GM12873 (cell line): ENCODE measurements around the gene CCR1.

ENCODE experiments used
- TF ChIP-seq, protein P1 (sequence below): IDR thresholded peaks from 2 replicates; pipeline ENCODE4 v1.5.1; 2012; ENCODE audit warnings: low read depth, mild to moderate bottlenecking, moderate library complexity, low read length, control low read depth; ENCODE audit not compliant: insufficient read depth; ENCODE audit errors: missing control alignments

CCR1 gene

DNA sequence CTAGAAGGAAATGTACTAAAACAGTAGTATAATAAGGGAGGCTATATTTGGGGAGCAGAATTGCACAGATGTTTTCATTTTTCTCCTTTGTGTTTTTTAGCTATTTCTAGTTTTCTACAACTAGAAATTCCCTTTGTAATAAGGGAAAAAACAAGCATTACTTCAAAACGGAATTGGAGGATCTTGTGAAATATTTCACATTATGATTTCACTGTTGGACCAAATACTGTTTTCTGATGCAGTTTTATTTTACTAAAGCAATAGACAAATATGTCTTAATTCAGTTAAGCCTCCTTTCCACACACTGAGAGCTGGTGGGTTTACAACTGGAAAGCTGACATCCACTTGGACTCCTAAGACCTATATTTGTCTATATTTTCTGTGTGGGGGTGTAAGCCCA lies 7.3 kb downstream of the CCR1 start:
- TF ChIP-seq, protein P1, sequence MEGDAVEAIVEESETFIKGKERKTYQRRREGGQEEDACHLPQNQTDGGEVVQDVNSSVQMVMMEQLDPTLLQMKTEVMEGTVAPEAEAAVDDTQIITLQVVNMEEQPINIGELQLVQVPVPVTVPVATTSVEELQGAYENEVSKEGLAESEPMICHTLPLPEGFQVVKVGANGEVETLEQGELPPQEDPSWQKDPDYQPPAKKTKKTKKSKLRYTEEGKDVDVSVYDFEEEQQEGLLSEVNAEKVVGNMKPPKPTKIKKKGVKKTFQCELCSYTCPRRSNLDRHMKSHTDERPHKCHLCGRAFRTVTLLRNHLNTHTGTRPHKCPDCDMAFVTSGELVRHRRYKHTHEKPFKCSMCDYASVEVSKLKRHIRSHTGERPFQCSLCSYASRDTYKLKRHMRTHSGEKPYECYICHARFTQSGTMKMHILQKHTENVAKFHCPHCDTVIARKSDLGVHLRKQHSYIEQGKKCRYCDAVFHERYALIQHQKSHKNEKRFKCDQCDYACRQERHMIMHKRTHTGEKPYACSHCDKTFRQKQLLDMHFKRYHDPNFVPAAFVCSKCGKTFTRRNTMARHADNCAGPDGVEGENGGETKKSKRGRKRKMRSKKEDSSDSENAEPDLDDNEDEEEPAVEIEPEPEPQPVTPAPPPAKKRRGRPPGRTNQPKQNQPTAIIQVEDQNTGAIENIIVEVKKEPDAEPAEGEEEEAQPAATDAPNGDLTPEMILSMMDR, result no peak

DNA sequence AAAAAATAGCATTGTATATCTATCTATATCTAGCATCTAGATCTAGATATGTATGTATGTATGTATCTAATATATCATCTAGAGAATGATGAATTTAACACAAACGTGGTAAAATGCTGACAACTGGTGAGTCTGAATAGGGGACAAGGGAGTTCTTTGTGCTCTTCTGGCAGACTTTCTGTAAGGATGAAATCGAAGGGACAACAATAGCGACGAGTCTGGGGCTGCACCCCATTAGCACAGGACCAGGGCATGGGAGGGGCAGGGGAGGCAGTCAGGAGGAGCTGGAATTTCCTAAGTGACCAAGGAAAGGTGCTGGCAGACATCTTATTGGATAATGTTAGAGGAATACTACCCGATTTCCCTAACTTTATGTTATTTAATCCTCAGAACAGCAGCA lies 7.9 kb downstream of the CCR1 start:
- TF ChIP-seq, protein P1, result no peak

DNA sequence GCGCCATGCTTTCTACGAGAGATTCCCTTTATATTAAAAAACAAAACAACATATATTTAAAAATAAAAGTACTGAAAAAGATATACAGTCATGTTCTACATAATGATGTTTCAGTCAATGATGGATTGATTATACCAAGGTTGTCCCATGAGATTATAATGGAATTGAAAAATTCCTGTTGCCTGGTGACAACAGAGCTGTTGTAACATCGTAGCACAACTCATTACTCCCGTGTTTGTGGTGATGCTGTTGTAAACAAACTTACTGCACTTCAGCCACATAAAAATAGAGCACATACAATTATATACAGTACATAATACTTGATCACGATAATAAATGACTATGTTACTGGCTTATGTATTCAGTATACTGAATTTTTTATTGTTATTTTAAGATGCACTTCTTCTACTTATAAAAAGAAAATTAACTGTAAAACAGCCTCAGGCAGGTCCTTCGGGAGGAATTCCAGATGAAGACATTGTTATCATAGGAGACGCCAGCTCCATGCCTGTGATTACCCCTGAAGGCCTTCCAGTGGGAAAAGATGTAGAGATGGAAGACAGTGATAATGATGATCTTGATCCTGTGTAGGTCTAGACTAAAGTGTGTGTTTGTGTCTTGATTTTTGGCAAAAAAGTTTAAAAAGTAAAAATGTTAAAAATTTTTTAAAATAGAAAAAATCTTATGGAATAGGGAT lies 11.7 kb downstream of the CCR1 start:
- TF ChIP-seq, protein P1, result no peak

DNA sequence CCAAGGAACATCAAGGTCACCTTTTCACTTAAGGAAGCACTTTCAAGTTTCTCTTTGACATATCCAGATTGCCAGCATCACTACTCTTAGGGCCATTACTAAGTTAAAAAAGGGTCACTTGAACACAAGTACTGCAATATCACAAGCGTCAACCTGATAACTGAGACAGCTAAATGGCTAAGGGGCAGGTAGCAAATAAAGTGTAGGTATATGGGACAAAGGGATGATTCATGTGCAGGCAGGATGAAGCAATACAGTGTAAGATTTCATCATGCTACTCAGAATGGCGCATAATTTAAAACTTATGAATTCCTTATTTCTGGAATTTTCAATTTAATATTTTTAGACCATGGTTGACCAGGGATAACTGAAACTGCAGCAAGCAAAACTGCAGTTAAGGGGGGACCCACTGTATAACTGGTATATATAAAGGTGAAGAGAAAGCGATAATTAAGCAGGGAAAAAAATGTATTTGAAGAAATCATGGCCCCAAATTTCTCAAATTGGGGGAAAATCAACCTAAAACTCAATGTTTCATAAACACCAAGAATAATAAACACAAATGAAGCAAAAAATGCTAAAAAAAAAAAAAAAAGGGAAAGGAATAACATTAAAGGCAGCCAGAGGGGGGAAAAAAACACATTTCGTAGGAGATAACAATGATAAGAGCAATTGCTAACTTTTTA lies 13.1 kb downstream of the CCR1 start:
- TF ChIP-seq, protein P1, result no peak

DNA sequence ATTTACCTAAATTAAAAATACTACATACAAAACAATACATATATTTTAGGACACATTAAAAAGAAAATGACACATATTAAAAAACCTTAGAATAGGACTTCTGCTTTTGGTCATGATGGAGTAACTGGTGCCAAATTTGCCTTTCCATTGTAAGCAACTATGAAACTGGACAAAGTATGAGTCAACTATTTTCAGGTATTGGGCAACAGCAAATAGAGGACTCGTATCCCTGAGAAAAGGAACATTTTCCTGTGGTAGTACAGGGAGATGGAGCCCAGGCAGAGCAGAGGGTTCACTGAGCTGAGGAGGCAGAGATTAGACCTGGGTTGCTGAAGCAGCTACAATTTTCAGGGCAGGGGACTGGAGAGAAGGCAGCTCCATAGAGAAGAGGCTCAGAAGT lies 14.7 kb downstream of the CCR1 start:
- TF ChIP-seq, protein P1, result no peak

DNA sequence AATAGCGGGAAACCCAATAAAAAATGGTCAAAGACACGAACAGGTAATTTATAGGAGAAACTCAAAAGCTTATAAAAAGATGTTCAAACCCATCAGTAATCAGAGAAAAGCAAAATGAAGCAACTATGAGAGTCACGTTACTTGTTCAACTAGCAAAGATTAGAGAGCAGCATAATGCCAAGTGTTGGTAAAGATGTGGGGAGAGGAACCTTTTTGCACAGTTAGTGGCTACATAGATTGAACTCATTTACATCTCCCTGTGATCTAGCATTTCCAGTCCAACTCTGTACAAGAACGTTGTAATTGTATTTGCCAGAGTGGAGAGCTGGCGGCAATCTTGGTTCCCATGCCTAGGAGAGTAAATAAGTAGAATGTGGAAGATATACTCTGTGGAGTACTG lies 15.2 kb downstream of the CCR1 start:
- TF ChIP-seq, protein P1, result no peak

DNA sequence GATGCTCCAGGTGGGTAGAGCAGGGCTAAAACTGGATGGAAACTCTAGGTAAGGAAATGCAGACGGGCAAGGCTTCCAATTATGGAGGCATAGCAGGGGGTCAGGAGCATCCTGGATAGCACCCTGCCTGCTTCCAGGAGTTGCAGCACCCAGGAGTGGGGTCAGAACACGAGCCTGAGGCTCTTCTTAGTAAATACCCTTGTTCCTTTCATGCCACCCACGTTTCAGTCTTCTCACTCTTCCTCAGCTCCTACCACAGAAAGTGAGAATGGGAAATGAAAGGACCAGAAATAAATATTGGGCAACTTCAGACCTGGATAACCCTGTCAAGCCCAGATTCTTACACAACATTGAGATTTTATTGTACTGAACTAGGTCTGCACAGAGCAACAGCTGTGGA lies 16.4 kb downstream of the CCR1 start:
- TF ChIP-seq, protein P1, result no peak
